ENCODE measurements around the gene SBK2.

GRCh38 chr19:55483706-55484592 lies 53.0 kb downstream of the SBK2 start:
- no peak for TF ChIP-seq CTCF (IDR thresholded peaks at IDR 0.05)
- no peak for TF ChIP-seq POLR2A (IDR thresholded peaks at IDR 0.05)

Data from esophagus squamous epithelium (tissue), 4 donors.